ENCODE data around the gene ST8SIA2.
"Not testable (repeated sequence)": the region's sequence is repeated elsewhere in the genome, so short reads cannot be mapped to it uniquely, and the experiment has no call there.

The ST8SIA2 gene

GRCh38 chr15:92443381-92443780, 49.7 kb downstream of the ST8SIA2 start:
- no peak for DNase-seq (ENCODE audit: low read depth)

DNA sequence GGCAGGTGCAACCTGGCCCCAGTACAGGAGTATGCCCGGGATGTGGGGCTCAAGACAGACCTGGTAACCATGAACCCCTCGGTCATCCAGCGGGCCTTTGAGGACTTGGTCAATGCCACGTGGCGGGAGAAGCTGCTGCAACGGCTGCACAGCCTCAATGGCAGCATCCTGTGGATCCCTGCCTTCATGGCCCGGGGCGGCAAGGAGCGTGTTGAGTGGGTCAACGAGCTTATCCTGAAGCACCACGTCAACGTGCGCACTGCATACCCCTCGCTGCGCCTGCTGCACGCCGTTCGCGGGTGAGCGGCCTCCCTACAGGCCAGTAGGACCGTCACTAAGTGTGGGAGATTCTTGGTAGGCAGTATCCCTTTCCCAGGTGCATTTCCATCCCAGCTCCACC, 51.0 kb downstream of the ST8SIA2 start:
- DNase-seq (ENCODE audit: low read depth): no peak

DNA sequence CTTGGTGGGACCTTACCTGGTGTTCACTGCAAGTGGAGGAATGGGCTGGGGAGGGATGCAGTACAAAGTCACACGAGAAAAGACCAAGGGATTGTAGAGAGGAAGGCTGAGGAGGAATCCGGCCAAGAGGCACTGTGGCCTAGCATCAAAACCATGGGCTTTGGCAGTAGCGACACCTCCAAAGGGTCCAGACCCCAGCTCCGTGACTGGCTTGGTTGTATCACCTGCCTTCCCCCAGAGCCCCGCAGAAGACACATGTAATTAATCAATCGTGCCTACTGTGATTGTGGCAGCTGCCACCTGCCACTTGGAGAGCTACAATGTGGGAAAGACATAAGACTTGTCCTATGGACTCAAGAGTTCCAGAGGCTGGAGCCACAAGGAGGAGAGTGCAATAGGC, 54.7 kb downstream of the ST8SIA2 start:
- DNase-seq (ENCODE audit: low read depth): no peak

GRCh38 chr15:92449476-92449875, 55.8 kb downstream of the ST8SIA2 start:
- DNase-seq (ENCODE audit: low read depth): peak; percentile 49

DNA sequence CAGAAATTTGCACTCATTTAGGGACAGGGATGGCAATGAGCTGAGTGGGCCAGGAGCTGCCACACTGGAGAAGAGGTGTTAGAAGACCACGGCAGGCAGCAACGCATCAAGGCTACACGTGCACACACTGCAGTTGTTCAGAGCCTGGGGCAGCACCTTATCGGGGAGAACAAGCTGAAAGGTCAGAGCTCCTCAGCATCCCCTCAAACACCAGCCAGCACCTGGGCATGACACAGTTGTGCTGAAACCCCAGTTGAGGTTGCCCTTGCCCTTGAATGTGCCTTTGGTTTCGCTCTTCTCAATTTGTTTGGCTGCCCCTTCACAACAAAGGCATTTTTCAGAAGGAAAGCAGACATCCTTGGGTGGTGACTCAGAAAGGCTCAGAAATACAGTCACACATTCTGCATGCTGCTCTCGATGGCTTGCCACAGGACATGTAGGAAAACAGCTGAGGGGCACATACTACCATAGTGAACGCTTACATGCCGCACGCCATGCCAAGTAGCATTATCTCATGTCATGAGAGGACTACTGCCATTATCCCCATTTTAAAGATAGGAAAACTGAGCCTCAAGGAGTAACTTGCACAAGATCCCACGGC, 57.6 kb downstream of the ST8SIA2 start:
- peak; percentile 59 for DNase-seq (ENCODE audit: low read depth)

GRCh38 chr15:92452143-92452542, 58.5 kb downstream of the ST8SIA2 start:
- no peak for DNase-seq (ENCODE audit: low read depth)

- DNase-seq (ENCODE audit: low read depth): no peak
Measured at GRCh38 chr15:92453607-92454006, 59.9 kb downstream of the ST8SIA2 start.

DNA sequence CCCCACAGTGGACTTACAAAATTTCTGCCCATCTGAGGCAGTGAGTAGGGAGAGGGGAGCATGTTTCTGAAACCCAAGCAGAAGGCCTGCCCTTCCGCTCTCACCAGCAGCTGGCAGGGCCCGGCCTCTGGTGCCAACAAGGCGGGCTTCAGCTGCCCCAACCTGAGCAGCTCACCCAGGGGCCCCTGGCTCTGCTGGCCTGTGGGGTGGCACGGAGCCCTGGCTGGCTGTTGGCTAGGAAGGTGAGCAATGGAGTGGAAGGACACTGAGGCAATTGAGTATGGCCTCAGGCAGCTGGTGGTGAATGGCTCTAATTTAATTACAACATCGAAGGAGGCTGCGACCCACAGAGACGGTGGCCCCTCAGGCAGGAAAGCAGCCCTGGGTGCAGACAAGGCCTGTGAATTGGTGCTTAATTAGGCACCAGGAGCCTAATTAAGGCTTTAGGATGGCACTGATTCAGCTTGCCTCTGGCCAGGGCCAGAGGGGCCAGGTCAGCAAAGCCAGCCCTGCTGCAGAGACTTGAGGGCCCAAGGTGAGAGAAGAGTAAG, 60.9 kb downstream of the ST8SIA2 start:
- no peak for DNase-seq (ENCODE audit: low read depth)

DNA sequence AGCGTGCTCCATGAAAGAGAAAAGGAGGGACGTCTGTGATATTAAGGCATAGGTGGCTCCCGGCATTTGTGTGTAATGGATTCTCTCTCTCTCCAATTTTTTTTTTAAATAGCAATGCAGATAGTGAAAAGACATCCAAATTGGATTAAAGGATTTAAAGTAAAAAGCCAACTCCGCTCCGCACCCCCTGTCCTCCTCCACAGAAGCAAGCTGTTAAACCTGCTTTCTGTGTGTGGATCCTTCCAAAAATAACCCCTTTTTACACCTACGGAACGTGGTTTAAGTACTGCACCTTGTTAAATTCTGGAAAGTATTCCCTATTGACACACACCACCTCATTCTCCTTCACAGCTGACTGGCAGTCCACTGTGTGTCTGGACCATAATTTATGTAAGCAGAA, 61.6 kb downstream of the ST8SIA2 start:
- DNase-seq (ENCODE audit: low read depth): no peak

DNA sequence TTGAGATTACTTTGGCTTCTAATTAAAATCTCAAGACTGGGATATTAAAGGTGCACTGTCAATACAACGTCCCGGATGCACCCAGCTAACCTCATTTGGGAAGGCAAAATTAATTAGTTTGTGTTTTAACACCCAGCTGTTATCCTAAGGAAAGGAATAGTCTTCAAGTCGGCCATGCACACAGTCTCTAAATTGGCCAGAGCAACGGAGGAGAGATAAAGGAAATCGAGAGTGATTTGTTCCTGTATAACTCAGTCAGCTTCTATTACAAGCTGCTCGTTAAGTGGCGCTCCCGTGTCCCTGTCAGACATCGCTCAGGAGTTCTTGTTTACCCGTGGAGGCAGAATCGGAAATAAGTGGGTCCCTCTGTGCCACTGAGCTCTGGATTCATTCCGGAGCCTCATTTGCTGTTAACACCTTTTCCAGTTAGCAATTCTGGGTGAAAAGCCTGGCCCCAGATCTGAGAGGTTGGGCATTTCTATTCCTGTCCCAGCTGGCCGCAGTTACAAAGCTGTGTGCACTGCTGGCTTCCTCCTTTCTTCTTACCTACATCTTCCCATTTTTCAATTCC, 63.9 kb downstream of the ST8SIA2 start:
- DNase-seq (ENCODE audit: low read depth): no peak

DNA sequence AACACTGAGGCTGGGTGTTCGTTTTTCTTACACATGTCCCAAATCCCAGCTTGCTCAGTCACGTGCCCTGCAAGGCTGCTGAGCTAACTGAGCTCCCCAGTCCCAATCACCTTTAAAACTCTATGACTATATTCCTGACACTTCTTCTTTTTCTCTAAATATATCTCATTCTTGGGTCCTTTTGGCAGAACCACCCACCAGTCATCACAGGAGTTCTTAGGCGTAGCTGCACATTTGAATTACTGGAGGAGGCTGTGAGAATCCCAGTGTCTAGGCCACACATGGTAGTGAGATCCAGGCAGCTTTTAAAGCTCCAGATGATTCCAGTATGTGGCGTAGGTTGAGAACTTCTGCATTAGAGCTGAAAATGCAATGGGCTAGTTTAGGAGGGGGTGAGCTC, 66.3 kb downstream of the ST8SIA2 start:
- no peak for DNase-seq (ENCODE audit: low read depth)

DNA sequence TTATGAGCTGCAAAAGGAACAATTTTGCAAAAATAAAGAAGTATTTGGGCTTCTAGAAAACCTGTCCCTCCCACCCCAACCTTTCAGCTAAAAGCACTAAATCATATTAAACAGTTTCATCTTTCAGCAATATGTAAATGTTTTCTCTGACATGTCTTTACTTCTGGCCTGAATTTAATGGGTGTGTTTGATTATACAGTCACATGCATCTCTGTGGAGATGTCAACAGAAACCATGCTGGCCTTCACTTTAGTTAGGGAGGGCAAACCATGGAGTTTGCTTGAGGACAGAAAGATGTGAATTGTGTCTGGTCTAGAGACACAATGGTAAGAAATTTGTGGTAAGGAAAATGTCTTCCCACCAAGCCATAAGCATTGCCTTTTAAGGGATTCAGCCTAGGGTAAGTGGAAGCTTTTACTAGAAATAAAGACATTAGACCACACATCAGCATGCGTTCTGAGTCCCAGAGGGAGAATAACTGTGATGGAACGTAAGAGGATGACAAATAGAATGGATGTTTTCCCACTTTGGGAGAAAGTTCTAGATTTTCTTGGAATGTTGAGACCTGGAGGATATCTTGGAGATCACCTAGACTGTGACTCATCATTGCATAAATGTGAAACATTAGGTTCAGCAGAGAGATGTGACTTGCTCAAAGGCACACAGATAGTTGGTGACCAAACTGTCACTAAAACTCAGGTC, 68.9 kb downstream of the ST8SIA2 start:
- no peak for DNase-seq (ENCODE audit: low read depth)

DNA sequence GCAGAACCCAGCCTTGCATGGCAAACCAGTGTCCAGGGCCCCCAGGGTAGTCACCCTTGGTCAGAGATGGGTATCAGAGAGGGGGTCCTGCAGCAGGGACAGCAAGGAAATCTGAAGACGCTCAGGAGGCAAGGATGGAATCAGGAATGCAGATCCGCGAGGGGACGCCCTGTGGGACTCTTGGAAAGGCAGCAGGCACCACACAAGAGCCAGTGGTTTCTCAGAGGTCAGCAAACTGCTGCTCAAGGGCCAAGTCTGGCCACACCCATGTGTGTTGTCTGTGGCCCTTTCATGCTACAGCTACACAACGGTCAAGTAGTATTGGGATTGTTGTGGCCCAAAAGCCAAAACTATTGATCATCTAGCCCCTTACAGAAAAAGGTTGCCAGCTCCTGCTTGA, 69.7 kb downstream of the ST8SIA2 start:
- no peak for DNase-seq (ENCODE audit: low read depth)

DNA sequence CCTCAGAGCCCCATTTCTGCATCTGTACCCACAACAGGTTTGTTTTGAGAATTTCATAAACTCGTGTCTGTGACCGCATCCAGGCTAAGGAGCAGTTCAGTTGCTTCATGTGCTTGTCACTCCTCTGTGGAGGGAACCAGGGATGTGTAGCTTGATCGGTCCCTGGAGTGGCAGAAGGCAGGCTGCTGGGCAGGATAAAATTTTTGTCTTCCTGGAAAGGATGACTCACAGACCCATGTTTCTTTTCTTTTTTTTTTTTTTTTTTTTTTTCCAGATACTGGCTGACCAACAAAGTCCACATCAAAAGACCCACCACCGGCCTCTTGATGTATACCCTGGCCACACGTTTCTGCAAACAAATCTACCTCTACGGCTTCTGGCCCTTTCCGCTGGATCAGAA, 70.1 kb downstream of the ST8SIA2 start:
- no peak for DNase-seq (ENCODE audit: low read depth)

GRCh38 chr15:92466834-92467233, 73.2 kb downstream of the ST8SIA2 start:
- no peak for DNase-seq (ENCODE audit: low read depth)

DNA sequence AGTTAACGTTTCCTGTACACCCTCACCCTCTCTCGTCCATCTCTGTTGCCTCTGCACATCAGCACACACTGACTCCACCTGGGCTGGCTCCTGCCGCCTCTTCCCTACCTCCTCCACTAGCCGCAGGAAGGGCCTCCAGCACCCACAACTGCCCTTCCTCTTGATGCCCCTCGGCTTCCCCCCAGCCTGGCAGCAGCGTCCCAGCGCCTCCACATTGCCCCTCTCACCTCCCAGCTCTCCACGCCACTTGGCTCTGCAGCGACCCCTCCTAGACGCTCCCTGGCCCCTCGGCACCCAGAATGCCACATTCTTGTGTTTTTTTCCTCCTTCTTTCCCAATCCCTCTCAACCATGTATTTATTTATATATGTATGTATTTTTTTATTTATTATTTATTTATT, 73.6 kb downstream of the ST8SIA2 start:
- DNase-seq (ENCODE audit: low read depth): no peak

GRCh38 chr15:92468991-92469390, 75.3 kb downstream of the ST8SIA2 start:
- no peak for DNase-seq (ENCODE audit: low read depth)

- no peak for DNase-seq (ENCODE audit: low read depth)
Measured at GRCh38 chr15:92471288-92471687, 77.6 kb downstream of the ST8SIA2 start.

- no peak for DNase-seq (ENCODE audit: low read depth)
Measured at GRCh38 chr15:92473756-92474155, 80.1 kb downstream of the ST8SIA2 start.

DNA sequence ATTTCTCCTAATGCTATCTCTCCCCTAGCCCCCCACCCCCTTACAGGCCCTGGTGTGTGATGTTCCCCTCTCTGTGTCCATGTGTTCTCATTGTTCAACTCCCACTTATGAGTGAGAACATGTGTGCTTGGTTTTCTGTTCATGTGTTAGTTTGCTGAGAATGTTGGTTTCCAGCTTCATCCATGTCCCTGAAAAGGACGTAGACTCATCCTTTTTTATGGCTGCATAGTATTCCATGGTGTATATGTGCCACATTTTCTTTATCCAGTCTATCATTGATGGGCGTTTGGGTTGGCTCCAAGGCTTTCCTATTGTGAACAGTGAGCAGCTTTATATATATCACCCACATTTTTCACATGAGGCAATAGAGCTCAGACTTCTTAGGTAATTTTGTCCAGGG, 86.0 kb downstream of the ST8SIA2 start:
- not testable (repeated sequence) for DNase-seq (ENCODE audit: low read depth)

- no peak for DNase-seq (ENCODE audit: low read depth)
Measured at GRCh38 chr15:92480361-92480760, 86.7 kb downstream of the ST8SIA2 start.

GRCh38 chr15:92485441-92485840, 91.8 kb downstream of the ST8SIA2 start:
- DNase-seq (ENCODE audit: low read depth): no peak

- DNase-seq (ENCODE audit: low read depth): no peak
Measured at GRCh38 chr15:92492551-92493115, 99.0 kb downstream of the ST8SIA2 start.
